ENCODE measurements around the gene POLR1C.

DNA sequence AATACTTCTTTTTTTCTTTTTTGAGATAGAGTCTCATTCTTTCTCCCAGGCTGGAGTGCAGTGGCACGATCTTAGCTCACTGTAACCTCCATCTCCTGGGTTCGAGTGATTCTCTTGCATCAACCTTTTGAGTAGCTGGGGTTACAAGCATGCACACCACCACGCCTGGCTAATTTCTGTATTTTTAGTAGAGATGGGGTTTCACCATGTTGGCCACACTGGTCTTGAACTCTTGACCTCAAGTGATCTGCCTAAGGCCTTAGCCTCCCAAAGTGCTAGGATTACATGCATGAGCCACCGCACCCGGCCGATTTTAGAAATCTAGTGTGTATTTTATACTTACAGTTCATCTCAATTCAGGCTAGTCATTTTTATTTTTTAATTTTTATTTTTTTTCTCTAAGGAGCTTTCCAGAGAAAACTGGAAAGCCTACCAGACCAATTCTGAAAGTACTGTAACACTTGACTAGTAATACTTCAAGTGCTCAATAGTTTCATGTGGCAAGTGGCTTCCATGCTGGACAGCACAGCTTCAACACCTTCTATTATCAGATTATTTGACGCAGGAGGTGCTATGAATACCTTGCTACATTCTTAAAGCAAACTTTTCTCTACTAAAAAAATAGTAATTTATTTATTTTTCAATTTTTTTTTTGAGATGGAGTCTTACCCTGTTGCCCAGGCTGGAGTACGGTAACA lies 25.0 kb downstream of the POLR1C start:
- TF ChIP-seq, protein P1, sequence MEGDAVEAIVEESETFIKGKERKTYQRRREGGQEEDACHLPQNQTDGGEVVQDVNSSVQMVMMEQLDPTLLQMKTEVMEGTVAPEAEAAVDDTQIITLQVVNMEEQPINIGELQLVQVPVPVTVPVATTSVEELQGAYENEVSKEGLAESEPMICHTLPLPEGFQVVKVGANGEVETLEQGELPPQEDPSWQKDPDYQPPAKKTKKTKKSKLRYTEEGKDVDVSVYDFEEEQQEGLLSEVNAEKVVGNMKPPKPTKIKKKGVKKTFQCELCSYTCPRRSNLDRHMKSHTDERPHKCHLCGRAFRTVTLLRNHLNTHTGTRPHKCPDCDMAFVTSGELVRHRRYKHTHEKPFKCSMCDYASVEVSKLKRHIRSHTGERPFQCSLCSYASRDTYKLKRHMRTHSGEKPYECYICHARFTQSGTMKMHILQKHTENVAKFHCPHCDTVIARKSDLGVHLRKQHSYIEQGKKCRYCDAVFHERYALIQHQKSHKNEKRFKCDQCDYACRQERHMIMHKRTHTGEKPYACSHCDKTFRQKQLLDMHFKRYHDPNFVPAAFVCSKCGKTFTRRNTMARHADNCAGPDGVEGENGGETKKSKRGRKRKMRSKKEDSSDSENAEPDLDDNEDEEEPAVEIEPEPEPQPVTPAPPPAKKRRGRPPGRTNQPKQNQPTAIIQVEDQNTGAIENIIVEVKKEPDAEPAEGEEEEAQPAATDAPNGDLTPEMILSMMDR (IDR thresholded peaks at IDR 0.05): no peak
- TF ChIP-seq POLR2AphosphoS5 (IDR thresholded peaks at IDR 0.05) (no peak), EP300 (IDR thresholded peaks at IDR 0.05) (no peak), POLR2A (IDR thresholded peaks at IDR 0.05) (no peak)

All from gastroesophageal sphincter (tissue), 3 donors.